GM18870 (cell line): ENCODE data around the gene DNAH8.

ENCODE experiments used
- ATAC-seq: cut with Tn5 transposase; IDR thresholded peaks from one replicate; pipeline ENCODE4 v1.9.1; 2021; ENCODE audit warnings: moderate library complexity; ENCODE audit not compliant: unreplicated experiment

Gene DNAH8

GRCh38 chr6:38749473-38749872 is 34.4 kb downstream of the DNAH8 start:
- ATAC-seq: no peak

- no peak for ATAC-seq
These were observed 36.0 kb downstream of the DNAH8 start for GRCh38 chr6:38750968-38751615.

GRCh38 chr6:38753707-38754106 is 38.6 kb downstream of the DNAH8 start:
- ATAC-seq: no peak

- ATAC-seq: no peak
These were observed 40.1 kb downstream of the DNAH8 start for GRCh38 chr6:38755207-38755606.

GRCh38 chr6:38755874-38756273 is 40.8 kb downstream of the DNAH8 start:
- ATAC-seq: no peak

GRCh38 chr6:38760097-38760496 is 45.0 kb downstream of the DNAH8 start:
- no peak for ATAC-seq

- ATAC-seq: no peak
These were observed 47.7 kb downstream of the DNAH8 start for GRCh38 chr6:38762848-38763247.

GRCh38 chr6:38767560-38767959 is 52.4 kb downstream of the DNAH8 start:
- no peak for ATAC-seq

- ATAC-seq: no peak
These were observed 58.2 kb downstream of the DNAH8 start for GRCh38 chr6:38773338-38773737.

- no peak for ATAC-seq
These were observed 60.0 kb downstream of the DNAH8 start for GRCh38 chr6:38774929-38775707.

- ATAC-seq: no peak
These were observed 60.8 kb downstream of the DNAH8 start for GRCh38 chr6:38775870-38776269.

GRCh38 chr6:38776515-38776914 is 61.4 kb downstream of the DNAH8 start:
- no peak for ATAC-seq

GRCh38 chr6:38779310-38780062 is 64.4 kb downstream of the DNAH8 start:
- ATAC-seq: no peak

GRCh38 chr6:38782616-38783015 is 67.5 kb downstream of the DNAH8 start:
- no peak for ATAC-seq

- no peak for ATAC-seq
These were observed 68.5 kb downstream of the DNAH8 start for GRCh38 chr6:38783443-38784228.

- no peak for ATAC-seq
These were observed 69.6 kb downstream of the DNAH8 start for GRCh38 chr6:38784506-38785235.

GRCh38 chr6:38786486-38786885 is 71.4 kb downstream of the DNAH8 start:
- ATAC-seq: no peak

- no peak for ATAC-seq
These were observed 74.1 kb downstream of the DNAH8 start for GRCh38 chr6:38789256-38789655.

GRCh38 chr6:38792356-38792755 is 77.2 kb downstream of the DNAH8 start:
- no peak for ATAC-seq

- ATAC-seq: no peak
These were observed 79.6 kb downstream of the DNAH8 start for GRCh38 chr6:38794682-38795081.
